HG02870 (cell line): Measurements from ENCODE around the gene NGEF.
"Not testable (repeated sequence)": the region's sequence is repeated elsewhere in the genome, so short reads cannot be mapped to it uniquely, and the experiment has no call there.

ENCODE experiments used
- ATAC-seq: cut with Tn5 transposase; IDR thresholded peaks from one replicate; pipeline ENCODE4 v1.9.1; 2021; ENCODE audit warnings: mild to moderate bottlenecking, moderate library complexity; ENCODE audit not compliant: unreplicated experiment

The NGEF gene

GRCh38 chr2:233013027-233013461, at the start of gene NGEF:
TSS of gene NGEF (minus strand) at chr2:233013256. CDS start at chr2:232974890, 38,366 bp downstream.
- ATAC-seq: no peak

- ATAC-seq: no peak
These were observed 49.4 kb upstream of the NGEF start for GRCh38 chr2:233062451-233062850.

GRCh38 chr2:233061591-233062450, 48.8 kb upstream of the NGEF start:
- peak; percentile 34 for ATAC-seq

GRCh38 chr2:233060980-233061590, 48.0 kb upstream of the NGEF start:
- peak; percentile 18 for ATAC-seq

- ATAC-seq: no peak
These were observed 47.5 kb upstream of the NGEF start for GRCh38 chr2:233060501-233060979.

- peak; percentile 34 for ATAC-seq
These were observed 46.9 kb upstream of the NGEF start, which contains the start of gene INPP5D for GRCh38 chr2:233059797-233060500. TSS of gene INPP5D (plus strand) at chr2:233060342. CDS start at chr2:233060479, 137 bp downstream.

GRCh38 chr2:233059547-233059796, 46.4 kb upstream of the NGEF start:
- no peak for ATAC-seq

GRCh38 chr2:233058717-233059546, 45.9 kb upstream of the NGEF start:
- no peak for ATAC-seq

GRCh38 chr2:233056961-233057605, 44.0 kb upstream of the NGEF start:
- no peak for ATAC-seq

GRCh38 chr2:233055362-233055761, 42.3 kb upstream of the NGEF start:
- no peak for ATAC-seq

GRCh38 chr2:233053928-233054784, 41.1 kb upstream of the NGEF start:
- ATAC-seq: no peak

GRCh38 chr2:233052517-233052916, 39.5 kb upstream of the NGEF start:
- not testable (repeated sequence) for ATAC-seq

GRCh38 chr2:233051241-233052149, 38.4 kb upstream of the NGEF start:
- no peak for ATAC-seq

- no peak for ATAC-seq
These were observed 36.2 kb upstream of the NGEF start for GRCh38 chr2:233049194-233049761.

- ATAC-seq: no peak
These were observed 35.6 kb upstream of the NGEF start for GRCh38 chr2:233048569-233049193.

- ATAC-seq: no peak
These were observed 34.6 kb upstream of the NGEF start for GRCh38 chr2:233047667-233048066.

GRCh38 chr2:233047206-233047605, 34.1 kb upstream of the NGEF start:
- ATAC-seq: no peak
